Measurements from ENCODE around the gene PTCD2.

GRCh38 chr5:72300590-72301339 lies 19.4 kb upstream of the PTCD2 start:
- no peak for TF ChIP-seq CTCF (conservative IDR thresholded peaks at IDR 0.05; ENCODE audit: low read depth, low read length)
- no peak for TF ChIP-seq EZH2 (IDR thresholded peaks at IDR 0.05; ENCODE audit: borderline replicate concordance, low read depth, low read length, poor library complexity, severe bottlenecking)
